ENCODE measurements around the gene TNFAIP8L2.

The TNFAIP8L2 gene

GRCh38 chr1:151165281-151165737 lies 8.9 kb downstream of the TNFAIP8L2 start:
- Histone ChIP-seq H4K8ac (ENCODE audit: low read depth, low read length) (no peak overlapping the region), H4K91ac (ENCODE audit: low read depth, low read length, poor library complexity) (no peak overlapping the region), H3K27me3 (ENCODE audit: control insufficient read depth in 3 of 3, insufficient read depth in 3 of 3, low read depth in 1 of 3, low read length in 3 of 3) (no peaks in the 10 kb centered on the region), H2BK120ac (ENCODE audit: low read depth, low read length) (no peak overlapping the region), H3K36me3 (replicated peaks in 1 of 2; ENCODE audit: control insufficient read depth in 2 of 2, insufficient read depth in 2 of 2, low read length in 2 of 2) (peaks cover 23 to 49% of the 10 kb centered on the region in 2 donors), H2BK15ac (ENCODE audit: low read length) (no peak overlapping the region), H3K4me2 (ENCODE audit: insufficient read depth, low read length, poor library complexity, severe bottlenecking) (peak overlapping the region; percentile 67), H2AK5ac (ENCODE audit: low read depth, low read length) (no peak overlapping the region), H3K23ac (ENCODE audit: low read depth, low read length, poor library complexity) (no peak overlapping the region), H3K4me1 (ENCODE audit: control insufficient read depth in 2 of 2, insufficient read depth in 1 of 2, low read depth in 1 of 2, low read length in 2 of 2) (peaks cover 7 to 9% of the 10 kb centered on the region in 2 donors), H2BK5ac (ENCODE audit: low read length) (no peak overlapping the region), H2AFZ (ENCODE audit: low read length) (peak overlapping the region; percentile 93), H3K79me1 (ENCODE audit: low read depth, low read length) (peaks cover 4% of the 10 kb centered on the region), H3K9me3 (replicated peaks in 1 of 2; ENCODE audit: control insufficient read depth in 2 of 2, insufficient read depth in 1 of 2, low read depth in 1 of 2, low read length in 2 of 2) (no peaks in the 10 kb centered on the region), H3K4ac (ENCODE audit: low read length) (no peak overlapping the region), H3K27ac (replicated peaks; ENCODE audit: low read length) (peak overlapping the region; percentile 63), H2BK12ac (ENCODE audit: low read length) (no peak overlapping the region), H3K18ac (ENCODE audit: low read length) (peak overlapping the region; percentile 42), H3K9ac (ENCODE audit: low read depth, low read length, poor library complexity) (no peak overlapping the region), H3K4me3 (ENCODE audit: low read length in 2 of 2) (peak overlapping the region; percentile 85 to 88), H3K14ac (ENCODE audit: low read length) (no peak overlapping the region)
- DNase-seq (ENCODE audit: low spot score) = peak; percentile 66
- WGBS, 2 donors (ENCODE audit: extremely low coverage in 2 of 2, insufficient read length in 2 of 2, insufficient replicate concordance in 1 of 2) = no CpG with 5 or more reads among the region's 15 CpGs

- Histone ChIP-seq H3K27me3 (ENCODE audit: control insufficient read depth in 3 of 3, insufficient read depth in 3 of 3, low read depth in 1 of 3, low read length in 3 of 3) (no peaks in the 10 kb centered on the region), H3K9ac (ENCODE audit: low read depth, low read length, poor library complexity) (peak within 1 kb of the TSS; percentile 74), H2AK5ac (ENCODE audit: low read depth, low read length) (no peak within 1 kb of the TSS), H3K4me3 (ENCODE audit: low read length in 2 of 2) (peak within 1 kb of the TSS; percentile 85 to 88), H3K27ac (replicated peaks; ENCODE audit: low read length) (peak within 1 kb of the TSS; percentile 63), H3K79me1 (ENCODE audit: low read depth, low read length) (peaks cover 4% of the 10 kb centered on the region), H3K36me3 (replicated peaks in 1 of 2; ENCODE audit: control insufficient read depth in 2 of 2, insufficient read depth in 2 of 2, low read length in 2 of 2) (peaks cover 23 to 49% of the 10 kb centered on the region in 2 donors), H3K18ac (ENCODE audit: low read length) (peak within 1 kb of the TSS; percentile 42), H4K91ac (ENCODE audit: low read depth, low read length, poor library complexity) (no peak within 1 kb of the TSS), H2BK120ac (ENCODE audit: low read depth, low read length) (no peak within 1 kb of the TSS), H3K4me1 (ENCODE audit: control insufficient read depth in 2 of 2, insufficient read depth in 1 of 2, low read depth in 1 of 2, low read length in 2 of 2) (peaks cover 7 to 9% of the 10 kb centered on the region in 2 donors), H2AFZ (ENCODE audit: low read length) (peak within 1 kb of the TSS; percentile 93), H3K4me2 (ENCODE audit: insufficient read depth, low read length, poor library complexity, severe bottlenecking) (peak within 1 kb of the TSS; percentile 70), H2BK15ac (ENCODE audit: low read length) (no peak within 1 kb of the TSS), H2BK5ac (ENCODE audit: low read length) (no peak within 1 kb of the TSS), H3K4ac (ENCODE audit: low read length) (no peak within 1 kb of the TSS), H3K14ac (ENCODE audit: low read length) (peak within 1 kb of the TSS; percentile 48), H3K9me3 (replicated peaks in 1 of 2; ENCODE audit: control insufficient read depth in 2 of 2, insufficient read depth in 1 of 2, low read depth in 1 of 2, low read length in 2 of 2) (no peaks in the 10 kb centered on the region), H3K23ac (ENCODE audit: low read depth, low read length, poor library complexity) (peak within 1 kb of the TSS; percentile 62), H2BK12ac (ENCODE audit: low read length) (no peak within 1 kb of the TSS), H4K8ac (ENCODE audit: low read depth, low read length) (peak within 1 kb of the TSS; percentile 6)
- WGBS, 2 donors (ENCODE audit: extremely low coverage in 2 of 2, insufficient read length in 2 of 2, insufficient replicate concordance in 1 of 2) = no CpG with 5 or more reads among the region's 38 CpGs
- DNase-seq (ENCODE audit: low spot score) = peak; percentile 95
These were observed 9.5 kb downstream of the TNFAIP8L2 start, which contains the start of the genes LYSMD1 and SCNM1 for GRCh38 chr1:151165738-151166504. Gene LYSMD1, minus strand, starts transcription at chr1:151165902. Its CDS starts 644 bp downstream, at chr1:151165258. Gene SCNM1, plus strand, starts transcription at chr1:151166144. Its CDS starts 9 bp downstream, at chr1:151166153.

- Histone ChIP-seq H3K4me2 (ENCODE audit: insufficient read depth, low read length, poor library complexity, severe bottlenecking) (peak overlapping the region; percentile 70), H2BK12ac (ENCODE audit: low read length) (no peak overlapping the region), H3K4ac (ENCODE audit: low read length) (no peak overlapping the region), H4K91ac (ENCODE audit: low read depth, low read length, poor library complexity) (no peak overlapping the region), H3K27ac (replicated peaks; ENCODE audit: low read length) (no peak overlapping the region), H3K23ac (ENCODE audit: low read depth, low read length, poor library complexity) (peak overlapping the region; percentile 62), H2BK5ac (ENCODE audit: low read length) (no peak overlapping the region), H3K4me3 (ENCODE audit: low read length in 2 of 2) (peak overlapping the region; percentile 84 to 88), H3K4me1 (ENCODE audit: control insufficient read depth in 2 of 2, insufficient read depth in 1 of 2, low read depth in 1 of 2, low read length in 2 of 2) (peaks cover 7 to 9% of the 10 kb centered on the region in 2 donors), H3K27me3 (ENCODE audit: control insufficient read depth in 3 of 3, insufficient read depth in 3 of 3, low read depth in 1 of 3, low read length in 3 of 3) (no peaks in the 10 kb centered on the region), H2BK15ac (ENCODE audit: low read length) (no peak overlapping the region), H3K9ac (ENCODE audit: low read depth, low read length, poor library complexity) (peak overlapping the region; percentile 31), H3K9me3 (replicated peaks in 1 of 2; ENCODE audit: control insufficient read depth in 2 of 2, insufficient read depth in 1 of 2, low read depth in 1 of 2, low read length in 2 of 2) (no peaks in the 10 kb centered on the region), H4K8ac (ENCODE audit: low read depth, low read length) (no peak overlapping the region), H2AK5ac (ENCODE audit: low read depth, low read length) (no peak overlapping the region), H2BK120ac (ENCODE audit: low read depth, low read length) (no peak overlapping the region), H2AFZ (ENCODE audit: low read length) (peak overlapping the region; percentile 89), H3K79me1 (ENCODE audit: low read depth, low read length) (peaks cover 4% of the 10 kb centered on the region), H3K14ac (ENCODE audit: low read length) (no peak overlapping the region), H3K18ac (ENCODE audit: low read length) (peak overlapping the region; percentile 27), H3K36me3 (replicated peaks in 1 of 2; ENCODE audit: control insufficient read depth in 2 of 2, insufficient read depth in 2 of 2, low read length in 2 of 2) (peaks cover 23 to 51% of the 10 kb centered on the region in 2 donors)
- DNase-seq (ENCODE audit: low spot score) = no peak
- no CpG with 5 or more reads among the region's 15 CpGs for WGBS, 2 donors (ENCODE audit: extremely low coverage in 2 of 2, insufficient read length in 2 of 2, insufficient replicate concordance in 1 of 2)
These were observed 10.1 kb downstream of the TNFAIP8L2 start for GRCh38 chr1:151166505-151166956.

- Histone ChIP-seq H4K91ac (ENCODE audit: low read depth, low read length, poor library complexity) (no peak overlapping the region), H3K9me3 (replicated peaks in 1 of 2; ENCODE audit: control insufficient read depth in 2 of 2, insufficient read depth in 1 of 2, low read depth in 1 of 2, low read length in 2 of 2) (no peaks in the 10 kb centered on the region), H3K4me1 (ENCODE audit: control insufficient read depth in 2 of 2, insufficient read depth in 1 of 2, low read depth in 1 of 2, low read length in 2 of 2) (peaks cover 7 to 9% of the 10 kb centered on the region in 2 donors), H3K14ac (ENCODE audit: low read length) (no peak overlapping the region), H3K4me2 (ENCODE audit: insufficient read depth, low read length, poor library complexity, severe bottlenecking) (no peak overlapping the region), H3K79me1 (ENCODE audit: low read depth, low read length) (peaks cover 4% of the 10 kb centered on the region), H2BK15ac (ENCODE audit: low read length) (no peak overlapping the region), H3K36me3 (replicated peaks in 1 of 2; ENCODE audit: control insufficient read depth in 2 of 2, insufficient read depth in 2 of 2, low read length in 2 of 2) (peaks cover 22 to 47% of the 10 kb centered on the region in 2 donors), H3K23ac (ENCODE audit: low read depth, low read length, poor library complexity) (no peak overlapping the region), H3K27ac (replicated peaks; ENCODE audit: low read length) (no peak overlapping the region), H2BK120ac (ENCODE audit: low read depth, low read length) (no peak overlapping the region), H2AK5ac (ENCODE audit: low read depth, low read length) (no peak overlapping the region), H3K9ac (ENCODE audit: low read depth, low read length, poor library complexity) (no peak overlapping the region), H2BK5ac (ENCODE audit: low read length) (no peak overlapping the region), H3K18ac (ENCODE audit: low read length) (no peak overlapping the region), H2AFZ (ENCODE audit: low read length) (no peak overlapping the region), H3K27me3 (ENCODE audit: control insufficient read depth in 3 of 3, insufficient read depth in 3 of 3, low read depth in 1 of 3, low read length in 3 of 3) (no peaks in the 10 kb centered on the region), H3K4me3 (ENCODE audit: low read length in 2 of 2) (peak overlapping the region in 1 of 2 donors; percentile 88), H2BK12ac (ENCODE audit: low read length) (no peak overlapping the region), H3K4ac (ENCODE audit: low read length) (no peak overlapping the region), H4K8ac (ENCODE audit: low read depth, low read length) (peak overlapping the region; percentile 6)
- no CpG with 5 or more reads among the region's 6 CpGs for WGBS, 2 donors (ENCODE audit: extremely low coverage in 2 of 2, insufficient read length in 2 of 2, insufficient replicate concordance in 1 of 2)
- no peak for DNase-seq (ENCODE audit: low spot score)
These were observed 10.7 kb downstream of the TNFAIP8L2 start for GRCh38 chr1:151167116-151167515.

All from neuronal stem cell (in vitro differentiated cells).